DMS153 (cell line): Measurements from ENCODE around the gene KCP.

Experiments used
- DNase-seq: peaks from one replicate; lab custom pipeline; 2025; lab: John Stamatoyannopoulos, UW

Gene KCP

GRCh38 chr7:128939075-128939860 lies 28.8 kb upstream of the KCP start:
- DNase-seq = no peak

GRCh38 chr7:128938544-128939074 lies 28.1 kb upstream of the KCP start:
- DNase-seq = no peak

GRCh38 chr7:128937647-128938543 lies 27.4 kb upstream of the KCP start, which contains the start of gene IRF5:
TSS of gene IRF5 (plus strand) at chr7:128937927. CDS start at chr7:128942082, 4,155 bp downstream.
- DNase-seq = no peak

GRCh38 chr7:128937271-128937646 lies 26.8 kb upstream of the KCP start:
- no peak for DNase-seq

- no peak for DNase-seq
Measured at GRCh38 chr7:128936798-128937197, 26.3 kb upstream of the KCP start.

GRCh38 chr7:128935342-128935730 lies 24.8 kb upstream of the KCP start:
- DNase-seq = no peak

- no peak for DNase-seq
Measured at GRCh38 chr7:128934361-128935341, 24.1 kb upstream of the KCP start.

GRCh38 chr7:128933180-128933891 lies 22.8 kb upstream of the KCP start:
- no peak for DNase-seq

- no peak for DNase-seq
Measured at GRCh38 chr7:128932862-128933179, 22.3 kb upstream of the KCP start.

- DNase-seq = no peak
Measured at GRCh38 chr7:128931965-128932861, 21.7 kb upstream of the KCP start.

- no peak for DNase-seq
Measured at GRCh38 chr7:128931190-128931798, 20.8 kb upstream of the KCP start.

GRCh38 chr7:128928882-128929788 lies 18.6 kb upstream of the KCP start:
- no peak for DNase-seq

- DNase-seq = no peak
Measured at GRCh38 chr7:128928159-128928813, 17.8 kb upstream of the KCP start.

- no peak for DNase-seq
Measured at GRCh38 chr7:128924707-128925588, 14.4 kb upstream of the KCP start.

GRCh38 chr7:128923411-128923800 lies 12.9 kb upstream of the KCP start:
- no peak for DNase-seq

- no peak for DNase-seq
Measured at GRCh38 chr7:128922496-128923410, 12.2 kb upstream of the KCP start.
